Subcutaneous adipose tissue (tissue), 4 donors: ENCODE measurements around the gene KIF5A. TPM values are rescaled to one million over a fixed set of nuclear protein-coding genes. Genes with fewer than 3 reads are reported as not detected.

Experiments used
- total RNA-seq, 4 donors: library from RNA; depleted of rRNA; stranded (reverse); fragments of >200 nt; gene quantifications; one replicate each; pipeline ENCODE4 v1.1.0, GENCODE V29; 2016
- TF ChIP-seq, protein P1 (sequence below): fragments of 450-650 bp; IDR thresholded peaks from one replicate; pipeline ENCODE4 v1.5.1; 2016; ENCODE audit warnings: low read depth, mild to moderate bottlenecking, control low read depth, antibody characterized with exemption, moderate library complexity

The KIF5A gene
- total RNA-seq, 4 donors from 2014 or later = 0.17 to 0.38 TPM; not detected in 2

GRCh38 chr12:57591782-57592325 lies 42.0 kb downstream of the KIF5A start:
- TF ChIP-seq, protein P1, sequence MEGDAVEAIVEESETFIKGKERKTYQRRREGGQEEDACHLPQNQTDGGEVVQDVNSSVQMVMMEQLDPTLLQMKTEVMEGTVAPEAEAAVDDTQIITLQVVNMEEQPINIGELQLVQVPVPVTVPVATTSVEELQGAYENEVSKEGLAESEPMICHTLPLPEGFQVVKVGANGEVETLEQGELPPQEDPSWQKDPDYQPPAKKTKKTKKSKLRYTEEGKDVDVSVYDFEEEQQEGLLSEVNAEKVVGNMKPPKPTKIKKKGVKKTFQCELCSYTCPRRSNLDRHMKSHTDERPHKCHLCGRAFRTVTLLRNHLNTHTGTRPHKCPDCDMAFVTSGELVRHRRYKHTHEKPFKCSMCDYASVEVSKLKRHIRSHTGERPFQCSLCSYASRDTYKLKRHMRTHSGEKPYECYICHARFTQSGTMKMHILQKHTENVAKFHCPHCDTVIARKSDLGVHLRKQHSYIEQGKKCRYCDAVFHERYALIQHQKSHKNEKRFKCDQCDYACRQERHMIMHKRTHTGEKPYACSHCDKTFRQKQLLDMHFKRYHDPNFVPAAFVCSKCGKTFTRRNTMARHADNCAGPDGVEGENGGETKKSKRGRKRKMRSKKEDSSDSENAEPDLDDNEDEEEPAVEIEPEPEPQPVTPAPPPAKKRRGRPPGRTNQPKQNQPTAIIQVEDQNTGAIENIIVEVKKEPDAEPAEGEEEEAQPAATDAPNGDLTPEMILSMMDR = no peak

GRCh38 chr12:57592551-57593165 lies 42.8 kb downstream of the KIF5A start:
- TF ChIP-seq, protein P1 = no peak

DNA sequence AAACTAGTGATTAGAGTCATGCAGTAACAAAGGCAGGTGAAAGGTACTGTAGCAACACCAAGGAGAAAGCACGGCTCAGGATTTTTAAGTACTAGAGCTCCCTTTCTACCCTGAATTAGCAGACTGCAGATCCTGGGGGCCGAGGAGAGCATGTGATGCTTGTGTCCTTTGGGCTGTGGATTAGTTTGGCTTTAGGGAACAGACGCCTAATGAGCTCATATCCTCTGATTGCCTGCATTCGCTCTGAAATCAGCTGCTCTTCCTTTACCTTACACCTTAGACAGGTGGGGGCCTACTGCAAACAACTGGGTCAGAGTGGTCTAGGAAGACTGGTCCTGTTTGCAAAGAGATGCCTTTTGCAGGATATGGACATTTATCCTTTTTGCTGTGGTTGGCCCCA lies 43.3 kb downstream of the KIF5A start:
- TF ChIP-seq, protein P1 = no peak

- TF ChIP-seq, protein P1 = no peak
These were observed 50.6 kb downstream of the KIF5A start for GRCh38 chr12:57600395-57600794.

DNA sequence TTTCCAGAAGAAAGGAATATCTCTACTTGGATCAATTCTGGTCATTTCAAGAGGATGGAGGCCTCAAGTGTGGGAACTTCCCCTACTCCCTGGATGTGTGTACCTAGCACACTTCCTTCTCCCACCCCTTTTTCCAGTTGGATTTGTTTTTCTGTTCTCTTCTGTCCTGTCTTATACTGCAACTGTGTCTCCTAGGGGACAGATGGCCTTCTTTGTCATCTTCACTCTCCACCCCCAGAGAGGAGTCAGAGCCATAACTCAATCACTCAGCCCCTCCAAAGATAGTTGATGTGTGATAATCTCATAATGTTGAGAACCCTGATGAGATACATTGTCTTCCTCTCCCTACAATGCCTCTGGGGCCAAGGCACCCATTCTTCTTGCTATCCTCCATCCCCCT lies 52.7 kb downstream of the KIF5A start:
- TF ChIP-seq, protein P1 = no peak

GRCh38 chr12:57603324-57603723 lies 53.5 kb downstream of the KIF5A start:
- TF ChIP-seq, protein P1 = no peak

DNA sequence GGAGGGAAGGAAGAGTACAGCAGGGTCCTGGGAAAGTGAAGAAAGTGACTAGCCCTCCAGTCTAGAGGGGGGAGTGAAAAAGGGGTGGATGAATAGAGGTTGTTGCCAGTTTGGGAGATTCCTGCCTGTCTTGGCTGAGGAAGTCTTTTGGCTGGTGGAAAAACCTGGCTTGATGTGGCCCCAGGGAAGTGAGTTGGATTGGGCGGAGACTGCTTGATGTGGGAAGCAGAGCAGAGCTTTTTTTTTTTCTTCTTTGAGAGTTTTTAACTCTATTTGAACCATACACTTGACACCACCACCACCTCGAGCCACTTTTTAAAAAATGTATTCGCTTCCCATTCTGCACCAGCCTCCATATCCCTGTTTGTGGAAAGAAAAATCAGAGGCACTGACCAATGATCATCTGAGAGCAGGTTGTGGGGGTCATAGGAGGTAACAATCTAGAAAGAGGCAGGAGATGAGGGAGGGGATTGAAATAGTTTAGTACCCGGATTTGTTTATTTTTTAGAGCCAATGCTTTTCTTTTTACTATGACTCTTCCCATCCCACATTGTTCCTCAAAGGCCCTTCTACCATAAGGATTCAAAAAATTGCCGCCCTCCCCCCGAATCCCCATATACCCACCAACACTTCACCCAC lies 54.1 kb downstream of the KIF5A start:
- TF ChIP-seq, protein P1 = no peak
